HG03520 (cell line): ENCODE results near the gene HCN3.
"Not testable (repeated sequence)": the region's sequence is repeated elsewhere in the genome, so short reads cannot be mapped to it uniquely, and the experiment has no call there.

Experiments
- ATAC-seq: cut with Tn5 transposase; IDR thresholded peaks from one replicate; pipeline ENCODE4 v1.9.1; 2021; ENCODE audit warnings: mild to moderate bottlenecking, moderate library complexity; ENCODE audit not compliant: unreplicated experiment

HCN3 gene

GRCh38 chr1:155328856-155329255, 51.6 kb downstream of the HCN3 start:
- not testable (repeated sequence) for ATAC-seq

DNA sequence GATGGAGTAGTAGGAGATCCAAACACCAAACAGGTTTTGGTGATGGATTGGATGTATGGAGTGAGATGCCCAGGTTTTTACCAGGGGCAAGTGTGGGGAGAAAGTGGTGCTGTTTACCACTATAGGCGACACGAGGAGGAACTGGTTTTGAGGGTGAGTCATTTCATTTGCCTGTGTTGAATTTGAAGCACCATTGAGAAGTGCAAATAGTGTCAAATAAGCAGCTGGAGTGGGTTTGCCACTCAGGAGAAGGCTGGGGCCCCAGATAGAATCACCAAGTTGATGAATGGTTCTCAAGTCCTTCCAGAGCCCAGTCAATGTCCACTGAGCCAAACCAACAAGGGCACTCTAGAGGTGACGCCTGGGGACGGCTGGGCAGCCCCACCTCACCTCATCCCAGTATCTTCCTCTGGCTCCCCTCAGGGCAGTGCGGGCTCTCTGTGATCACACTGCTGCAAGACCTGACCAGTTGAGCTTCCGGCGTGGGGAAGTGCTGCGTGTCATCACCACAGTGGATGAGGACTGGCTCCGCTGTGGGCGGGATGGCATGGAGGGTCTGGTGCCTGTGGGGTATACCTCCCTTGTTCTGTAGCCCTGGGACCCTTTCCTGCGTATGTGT, 52.8 kb downstream of the HCN3 start:
- no peak for ATAC-seq

DNA sequence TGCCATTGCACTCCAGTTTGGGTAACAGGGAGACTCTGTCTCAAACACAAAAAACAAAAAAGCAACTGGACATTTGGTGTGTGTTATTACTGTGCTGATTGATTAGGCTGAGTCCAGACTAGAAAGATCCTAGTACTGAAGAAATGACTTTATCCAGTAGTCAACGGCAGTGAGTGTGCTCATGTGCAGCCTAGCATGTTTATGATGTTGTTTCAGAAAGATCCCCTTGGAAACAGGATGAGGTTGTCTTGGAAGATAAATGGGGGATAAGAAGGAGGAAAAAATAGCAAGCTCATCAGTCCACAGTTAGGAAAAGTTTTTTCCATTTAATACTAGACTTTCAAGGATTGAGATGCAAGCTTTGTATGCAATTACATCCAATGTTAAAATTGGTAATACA, 57.7 kb downstream of the HCN3 start:
- no peak for ATAC-seq
